Upper lobe of right lung (tissue), 1 donor: ENCODE results near the gene MCTP1. TPM values are rescaled to one million over a fixed set of nuclear protein-coding genes. Genes with fewer than 3 reads are reported as not detected.

Experiments
- ATAC-seq: fragments of 200-7000 bp; cut with Tn5 transposase; one replicate; pipeline ENCODE4 v1.9.1; 2020; ENCODE audit warnings: mild to moderate bottlenecking, moderate library complexity
- DNase-seq: peaks from one replicate; pipeline ENCODE4 v3.0.0-alpha.2; 2020
- H3K27ac ChIP-seq: fragments of 200-600 bp; one replicate; pipeline ENCODE4 v1.8.0; 2022
- H3K27me3 ChIP-seq: fragments of 200-600 bp; one replicate; pipeline ENCODE4 v1.8.0; 2022; ENCODE audit warnings: mild to moderate bottlenecking
- H3K36me3 ChIP-seq: fragments of 200-600 bp; one replicate; pipeline ENCODE4 v1.8.0; 2022
- H3K4me1 ChIP-seq: fragments of 200-600 bp; one replicate; pipeline ENCODE4 v1.8.0; 2022
- H3K4me3 ChIP-seq: fragments of 200-600 bp; one replicate; pipeline ENCODE4 v1.8.0; 2022; ENCODE audit warnings: mild to moderate bottlenecking
- H3K9me3 ChIP-seq: fragments of 200-600 bp; one replicate; pipeline ENCODE4 v1.8.0; 2022
- CTCF ChIP-seq: fragments of 200-600 bp; IDR thresholded peaks from one replicate; pipeline ENCODE4 v1.8.0; 2022; ENCODE audit warnings: antibody characterized with exemption
- intact Hi-C: fragments of 100-400 bp; cut with DNase I; formaldehyde crosslinking; loops from one replicate; pipeline ENCODE4 v1.11.0; 2022
- total RNA-seq: library from RNA; stranded (reverse); fragmentation: NEBNext Ultra II Directional; extraction: Animal tissue kit (Norgen Biotek cat#: 25700); gene quantifications from one replicate; pipeline ENCODE4 v1.2.1, GENCODE V29; 2021
- donor health status: DM: no; HTN: yes; CAD: no; lungs with severe emphysema.

The MCTP1 gene
- total RNA-seq, 1 donor from 2014 or later = 40.7 TPM

GRCh38 chr5:94707359-94707758, 577.5 kb downstream of the MCTP1 start:
- no peak overlapping the region for H3K27ac ChIP-seq
- H3K9me3 ChIP-seq = no peaks in the 10 kb centered on the region
- H3K36me3 ChIP-seq = peaks cover 10% of the 10 kb centered on the region
- no peaks in the 10 kb centered on the region for H3K27me3 ChIP-seq
- intact Hi-C loops = no loop called here
- no peak for DNase-seq
- no peaks in the 10 kb centered on the region for H3K4me1 ChIP-seq
- TF ChIP-seq CTCF = no peak
- no peak overlapping the region for H3K4me3 ChIP-seq
- peak; percentile 29 for ATAC-seq

DNA sequence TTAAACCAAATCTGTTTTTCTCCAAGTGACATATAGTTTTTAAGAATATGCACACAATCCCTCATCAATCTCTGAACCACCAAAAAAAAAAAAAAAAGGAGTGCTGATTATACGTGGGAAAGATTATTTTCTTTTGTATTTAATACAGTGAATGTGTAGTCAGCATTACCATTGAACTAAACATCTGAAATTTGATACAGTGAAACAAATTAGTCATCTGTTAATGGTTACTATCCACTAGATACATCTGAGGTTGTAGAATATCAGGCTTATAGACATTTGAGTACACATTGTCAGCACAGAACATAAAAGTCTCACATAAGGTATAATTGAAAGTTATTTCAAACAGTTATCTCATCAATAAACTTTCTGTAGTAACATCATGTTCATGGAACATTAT, 579.5 kb downstream of the MCTP1 start:
- H3K27me3 ChIP-seq = no peaks in the 10 kb centered on the region
- no peak overlapping the region for H3K27ac ChIP-seq
- DNase-seq = no peak
- no peak overlapping the region for H3K4me3 ChIP-seq
- no peaks in the 10 kb centered on the region for H3K9me3 ChIP-seq
- ATAC-seq = no peak
- no peaks in the 10 kb centered on the region for H3K4me1 ChIP-seq
- intact Hi-C loops = no loop called here
- peaks cover 4% of the 10 kb centered on the region for H3K36me3 ChIP-seq
- TF ChIP-seq CTCF = no peak

GRCh38 chr5:94702729-94703128, 582.2 kb downstream of the MCTP1 start:
- H3K9me3 ChIP-seq = no peaks in the 10 kb centered on the region

DNA sequence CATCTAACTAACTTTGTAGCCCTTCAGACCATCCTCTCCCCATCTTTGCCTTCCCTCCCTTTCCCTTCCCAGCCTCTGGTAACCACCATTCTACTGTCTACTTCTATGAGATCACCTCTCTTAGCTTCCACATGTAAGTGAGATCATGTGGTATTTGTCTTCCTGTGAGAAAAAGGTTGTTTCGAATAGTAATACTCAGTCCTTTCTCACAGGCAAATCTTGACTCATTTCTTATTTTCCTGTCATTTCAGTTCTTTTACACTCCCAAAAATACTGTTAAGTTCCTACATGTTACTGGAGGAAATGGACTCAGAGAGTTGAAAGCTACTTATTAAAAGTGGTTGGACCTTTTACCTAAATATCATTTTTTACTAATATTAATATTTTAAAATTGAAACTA, 584.3 kb downstream of the MCTP1 start:
- no peak overlapping the region for H3K27ac ChIP-seq
- ATAC-seq = no peak
- H3K36me3 ChIP-seq = peaks cover 5% of the 10 kb centered on the region
- no peaks in the 10 kb centered on the region for H3K27me3 ChIP-seq
- H3K9me3 ChIP-seq = no peaks in the 10 kb centered on the region
- no peak for DNase-seq
- no peak overlapping the region for H3K4me3 ChIP-seq
- no peaks in the 10 kb centered on the region for H3K4me1 ChIP-seq
- intact Hi-C loops = no loop called here
- TF ChIP-seq CTCF = no peak

More at GRCh38 chr5:94702729-94703128, 582.2 kb downstream of the MCTP1 start:
- Histone ChIP-seq H3K27ac (no peak overlapping the region), H3K4me3 (no peak overlapping the region), H3K27me3 (no peaks in the 10 kb centered on the region), H3K36me3 (no peaks in the 10 kb centered on the region), H3K4me1 (no peaks in the 10 kb centered on the region)
- ATAC-seq (no peak), DNase-seq (no peak)
- no peak for TF ChIP-seq CTCF
- intact Hi-C loops = no loop called here

DNA sequence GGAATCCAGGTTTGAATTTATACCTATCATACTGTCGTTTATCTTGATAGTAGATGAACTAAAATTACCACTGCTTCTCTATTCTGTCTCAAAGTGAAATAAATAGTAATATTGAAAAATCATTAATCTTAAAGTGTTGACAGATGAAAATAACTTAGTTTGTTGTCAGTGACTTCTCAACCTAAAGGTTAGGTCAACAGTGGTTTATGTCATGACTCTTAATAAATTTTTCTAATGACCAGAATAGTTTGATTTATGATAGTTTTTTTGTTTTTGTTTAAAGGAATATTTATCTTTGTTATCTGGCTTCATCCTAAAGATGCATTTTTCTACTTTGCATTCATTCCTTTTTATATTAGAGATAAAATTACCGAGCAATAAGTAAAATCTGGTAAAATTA, 585.3 kb downstream of the MCTP1 start:
- ATAC-seq (no peak), DNase-seq (no peak)
- no peaks in the 10 kb centered on the region for H3K27me3 ChIP-seq
- no peaks in the 10 kb centered on the region for H3K4me1 ChIP-seq
- H3K36me3 ChIP-seq = peaks cover 6% of the 10 kb centered on the region
- H3K9me3 ChIP-seq = no peaks in the 10 kb centered on the region
- intact Hi-C loops = loop anchor here (10.0 kb wide), 1 partner anchor 745 kb away; no protein-coding TSS in a partner anchor
- no peak overlapping the region for H3K4me3 ChIP-seq
- TF ChIP-seq CTCF = no peak
- H3K27ac ChIP-seq = no peak overlapping the region

DNA sequence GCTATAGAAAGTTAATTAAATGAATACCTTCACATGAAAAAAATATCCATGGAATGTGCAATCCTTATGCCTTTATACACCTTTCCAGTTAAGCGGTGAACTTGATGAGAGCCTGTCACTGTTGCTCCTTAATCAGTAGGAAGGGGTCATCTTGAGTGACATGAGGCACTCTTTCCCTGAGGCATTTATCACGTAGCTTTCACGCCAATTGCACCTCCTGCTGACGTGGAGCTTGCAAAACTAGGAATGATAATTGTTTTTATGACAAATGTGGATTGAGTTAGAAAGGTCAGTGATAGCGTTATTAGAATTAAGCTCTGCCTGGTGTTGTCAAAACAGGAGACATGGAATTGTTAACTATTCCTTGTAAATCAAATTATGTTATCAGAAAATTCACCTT, 586.7 kb downstream of the MCTP1 start:
- DNase-seq (no peak), ATAC-seq (no peak)
- no peaks in the 10 kb centered on the region for H3K4me1 ChIP-seq
- TF ChIP-seq CTCF = no peak
- no peak overlapping the region for H3K4me3 ChIP-seq
- H3K27me3 ChIP-seq = no peaks in the 10 kb centered on the region
- no peaks in the 10 kb centered on the region for H3K9me3 ChIP-seq
- intact Hi-C loops = loop anchor here (10.0 kb wide), 1 partner anchor 743 kb away; no protein-coding TSS in a partner anchor
- H3K27ac ChIP-seq = no peak overlapping the region
- peaks cover 6% of the 10 kb centered on the region for H3K36me3 ChIP-seq
